ENCODE measurements around the gene RAB17. TPM values are rescaled to one million over a fixed set of nuclear protein-coding genes. Genes with fewer than 3 reads are reported as not detected.

Gene RAB17
- total and polyA plus RNA-seq, 2 of the 4 experiments (the other 2 are of a cell fraction): 0.41 TPM; not detected in 1

DNA sequence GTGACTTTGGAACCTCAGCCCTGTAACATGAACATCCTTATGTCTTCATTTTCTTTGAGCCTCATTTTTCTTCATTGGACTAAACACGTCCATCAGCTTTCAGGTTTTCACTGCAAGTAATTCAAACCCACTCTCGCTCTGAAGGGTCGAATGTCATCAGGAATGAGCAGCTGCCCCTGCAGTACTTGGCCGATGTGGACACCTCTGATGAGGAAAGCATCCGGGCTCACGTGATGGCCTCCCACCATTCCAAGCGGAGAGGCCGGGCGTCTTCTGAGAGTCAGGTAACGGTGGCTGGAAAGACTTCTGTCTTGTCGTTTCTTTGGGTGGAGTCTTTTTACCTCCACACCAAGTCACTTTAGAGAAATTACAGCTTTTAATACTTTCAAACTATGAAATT lies 63.3 kb downstream of the RAB17 start:
- no peaks in the 10 kb centered on the region for H3K4me1 ChIP-seq (ENCODE audit: control insufficient read depth, insufficient read depth, low read length)
- H3K18ac ChIP-seq (ENCODE audit: low read depth, low read length): no peak overlapping the region
- H2AK5ac ChIP-seq (ENCODE audit: low read depth, low read length): no peak overlapping the region
- H2BK15ac ChIP-seq (ENCODE audit: low read depth, low read length): no peak overlapping the region
- H3K36me3 ChIP-seq (ENCODE audit: control insufficient read depth, insufficient read depth, low read length): peaks cover 3% of the 10 kb centered on the region
- H3K4me3 ChIP-seq (ENCODE audit: insufficient read depth, low read depth, low read length): no peak overlapping the region
- H3K4ac ChIP-seq (ENCODE audit: low read depth, low read length): no peak overlapping the region
- BruUV-seq (replicated peaks): no TSS peak
- no peak overlapping the region for H3K14ac ChIP-seq (replicated peaks; ENCODE audit: low read depth, low read length)
- H2BK5ac ChIP-seq (ENCODE audit: low read depth, low read length, poor library complexity, severe bottlenecking): no peak overlapping the region
- H2BK120ac ChIP-seq (ENCODE audit: low read depth, low read length): no peak overlapping the region
- no peak for TF ChIP-seq RFX5 (IDR thresholded peaks at IDR 0.05; ENCODE audit: low read depth, low read length)
- TF ChIP-seq RCOR1 (IDR thresholded peaks at IDR 0.05; ENCODE audit: insufficient replicate concordance, low read length): no peak
- no peak for TF ChIP-seq CHD1 (IDR thresholded peaks at IDR 0.05; ENCODE audit: low read depth, low read length)
- TF ChIP-seq NFE2L2 (IDR thresholded peaks at IDR 0.05; ENCODE audit: low read depth, low read length): no peak
- no peak for TF ChIP-seq RAD21 (IDR thresholded peaks at IDR 0.05; ENCODE audit: low read length)
- no peak for TF ChIP-seq MAFK (IDR thresholded peaks at IDR 0.05; ENCODE audit: low read depth, low read length)
- TF ChIP-seq MXI1 (IDR thresholded peaks at IDR 0.05; ENCODE audit: borderline replicate concordance, low read depth, low read length): no peak
- TF ChIP-seq MAZ (IDR thresholded peaks at IDR 0.05; ENCODE audit: borderline replicate concordance, low read depth, low read length): no peak
- no peak for TF ChIP-seq POLR2A (IDR thresholded peaks at IDR 0.05; ENCODE audit: low read depth, low read length)
- H4K20me1 ChIP-seq (ENCODE audit: insufficient read depth, low read length): no peaks in the 10 kb centered on the region
- no peaks in the 10 kb centered on the region for H3K27me3 ChIP-seq (ENCODE audit: control insufficient read depth, insufficient read depth, low read length)
- 48% methylated on average over 2 of the region's 11 CpGs; no CpG with 5 or more reads in 1 of the 2 experiments for WGBS, 2 experiments (ENCODE audit: extremely low coverage in 2 of 2, insufficient read length in 1 of 2)
- POLR2A ChIA-PET (ENCODE audit: unreplicated experiment): no interaction called here
- H4K91ac ChIP-seq (ENCODE audit: insufficient read depth, low read depth, low read length): no peak overlapping the region
- no peak overlapping the region for H4K5ac ChIP-seq (ENCODE audit: low read depth, low read length)
- H3K79me1 ChIP-seq (ENCODE audit: low read depth in 1 of 2, low read length in 2 of 2): no peaks in the 10 kb centered on the region
- dilution Hi-C loops (cut with HindIII; ENCODE audit: low sequenced_read_pairs, unreplicated experiment) (no loop called here), intact Hi-C loops (cut with micrococcal nuclease) (no loop called here), in situ Hi-C loops (cut with MboI; ENCODE audit: low sequenced_read_pairs) (no loop called here)
- no peak for ATAC-seq (ENCODE audit: low read depth)
- H2BK20ac ChIP-seq (ENCODE audit: low read depth, low read length): no peak overlapping the region
- no peak overlapping the region for H3K23ac ChIP-seq (ENCODE audit: low read depth, low read length)
- H3K9ac ChIP-seq (ENCODE audit: low read depth, low read length): no peak overlapping the region
- no peak overlapping the region for H3K27ac ChIP-seq (ENCODE audit: insufficient read depth, low read length)
- H4K8ac ChIP-seq (ENCODE audit: low read depth in 2 of 2, low read length in 2 of 2): no peak overlapping the region
- no peak overlapping the region for H2AFZ ChIP-seq (replicated peaks; ENCODE audit: low read length, poor library complexity)
- no peaks in the 10 kb centered on the region for H3K9me1 ChIP-seq (ENCODE audit: insufficient read depth, low read length)
- H3K56ac ChIP-seq (ENCODE audit: extremely low read depth, insufficient read depth, low read length): no peak overlapping the region
- H3K9me3 ChIP-seq (ENCODE audit: control insufficient read depth, insufficient read depth, low read length): no peaks in the 10 kb centered on the region
- no peak overlapping the region for H3K4me2 ChIP-seq (ENCODE audit: low read depth, low read length)
- H2AK9ac ChIP-seq (replicated peaks; ENCODE audit: low read depth, low read length, poor library complexity): no peak overlapping the region
- CTCF ChIA-PET: no interaction called here
- DNase-seq: no peak

Measured in IMR-90 (cell line).